HG03558 (cell line): ENCODE data around the gene IER2.
"Not testable (repeated sequence)": the region's sequence is repeated elsewhere in the genome, so short reads cannot be mapped to it uniquely, and the experiment has no call there.

ENCODE experiments used
- ATAC-seq: cut with Tn5 transposase; IDR thresholded peaks from one replicate; pipeline ENCODE4 v1.9.1; 2021; ENCODE audit warnings: moderate number of reproducible peaks; ENCODE audit not compliant: unreplicated experiment; ENCODE audit errors: extremely low read depth

The IER2 gene

GRCh38 chr19:13138171-13138915, 11.9 kb upstream of the IER2 start:
- ATAC-seq = no peak

DNA sequence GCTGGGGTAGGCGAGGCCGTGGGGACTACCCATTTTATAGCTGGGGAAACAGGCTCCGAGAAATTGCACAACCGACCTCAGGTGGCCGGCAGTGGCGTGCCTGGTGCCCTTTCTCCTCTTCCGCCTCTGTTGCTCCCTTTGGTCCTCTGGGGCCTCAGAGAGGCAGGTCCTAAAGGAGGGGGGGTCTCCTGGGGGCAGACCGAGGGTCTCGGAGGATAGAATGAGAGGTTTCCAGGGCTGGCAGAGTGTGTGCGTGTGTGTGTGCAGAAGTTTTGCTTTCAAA, 11.4 kb upstream of the IER2 start:
- no peak for ATAC-seq

GRCh38 chr19:13139633-13140311, 10.4 kb upstream of the IER2 start:
- no peak for ATAC-seq

DNA sequence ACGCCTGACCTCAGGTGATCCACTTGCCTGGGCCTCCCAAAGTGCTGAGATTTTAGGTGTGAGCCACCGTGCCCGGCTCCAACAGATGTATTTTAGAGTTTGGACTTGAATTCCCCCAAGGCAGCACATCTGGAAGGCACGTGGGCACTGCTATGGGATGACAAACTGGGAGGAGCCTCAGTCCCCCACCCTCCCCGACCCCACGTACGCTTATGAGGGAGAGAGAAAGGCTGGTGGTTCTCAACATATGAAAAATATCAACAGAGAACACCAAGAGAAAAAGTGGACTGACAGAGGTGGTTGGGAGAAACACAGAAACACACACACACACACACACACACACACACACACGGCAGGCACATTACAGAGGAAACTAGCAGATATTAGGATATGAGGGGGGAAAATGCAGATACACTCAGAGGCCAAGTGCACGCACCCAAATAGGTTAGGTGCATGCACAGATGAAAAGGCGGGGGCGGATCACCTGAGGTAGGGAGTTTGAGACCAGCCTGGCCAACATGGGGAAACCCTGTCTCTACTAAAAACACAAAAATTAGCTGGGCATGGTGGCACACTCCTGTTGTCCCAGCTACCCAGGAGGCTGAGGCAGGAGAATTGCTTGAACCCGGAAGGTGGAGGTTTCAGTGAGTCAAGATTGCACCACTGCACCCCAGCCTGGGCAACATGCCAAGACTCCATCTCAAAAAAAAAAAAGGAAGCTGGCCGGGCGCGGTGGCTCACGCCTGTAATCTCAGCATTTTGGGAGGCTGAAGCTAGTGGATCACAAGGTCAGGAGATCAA, 3.2 kb upstream of the IER2 start:
- ATAC-seq = no peak

- not testable (repeated sequence) for ATAC-seq
These were observed 1.0 kb upstream of the IER2 start for GRCh38 chr19:13149173-13149627.

GRCh38 chr19:13149628-13150186, 504 bp upstream of the IER2 start:
- no peak for ATAC-seq

GRCh38 chr19:13150931-13151604, 857 bp downstream of the IER2 start:
- ATAC-seq = no peak

DNA sequence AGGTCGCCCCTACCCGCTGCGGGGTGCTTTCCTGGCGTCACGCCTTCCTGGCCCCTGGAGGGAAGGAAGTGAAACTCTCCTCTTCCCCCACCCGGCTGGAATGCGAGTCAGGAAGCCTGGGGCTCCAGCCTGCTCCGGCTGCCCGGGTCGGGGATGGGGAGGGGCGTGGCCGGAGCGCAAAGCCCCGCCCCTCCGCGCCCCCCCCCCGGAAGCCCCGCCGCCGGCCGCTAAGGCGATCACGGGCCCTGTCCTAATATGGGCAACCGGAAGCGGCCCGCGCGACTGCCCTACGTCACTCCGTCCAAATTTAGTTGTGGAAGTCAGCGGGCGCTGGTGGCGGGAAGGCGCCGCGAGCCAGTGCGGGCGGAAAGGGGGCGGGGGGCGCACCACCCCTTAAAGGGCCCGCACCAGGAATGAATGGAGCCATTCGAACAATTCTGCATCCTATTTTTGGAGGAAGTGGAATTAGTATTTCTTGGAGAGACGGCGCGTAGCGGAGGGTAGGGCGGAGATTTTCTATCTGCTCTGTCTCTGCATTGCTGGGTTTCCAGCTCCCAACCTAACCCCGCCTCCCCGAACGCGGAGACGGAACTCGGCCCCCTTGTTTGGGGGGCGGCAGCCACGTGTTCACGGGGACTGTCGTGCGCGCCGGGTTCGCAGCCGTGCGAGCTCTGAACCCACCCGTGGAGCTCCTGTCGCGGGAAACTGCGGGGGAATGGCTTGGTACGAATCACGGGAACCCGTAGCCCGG, 1.6 kb downstream of the IER2 start:
- ATAC-seq = no peak

DNA sequence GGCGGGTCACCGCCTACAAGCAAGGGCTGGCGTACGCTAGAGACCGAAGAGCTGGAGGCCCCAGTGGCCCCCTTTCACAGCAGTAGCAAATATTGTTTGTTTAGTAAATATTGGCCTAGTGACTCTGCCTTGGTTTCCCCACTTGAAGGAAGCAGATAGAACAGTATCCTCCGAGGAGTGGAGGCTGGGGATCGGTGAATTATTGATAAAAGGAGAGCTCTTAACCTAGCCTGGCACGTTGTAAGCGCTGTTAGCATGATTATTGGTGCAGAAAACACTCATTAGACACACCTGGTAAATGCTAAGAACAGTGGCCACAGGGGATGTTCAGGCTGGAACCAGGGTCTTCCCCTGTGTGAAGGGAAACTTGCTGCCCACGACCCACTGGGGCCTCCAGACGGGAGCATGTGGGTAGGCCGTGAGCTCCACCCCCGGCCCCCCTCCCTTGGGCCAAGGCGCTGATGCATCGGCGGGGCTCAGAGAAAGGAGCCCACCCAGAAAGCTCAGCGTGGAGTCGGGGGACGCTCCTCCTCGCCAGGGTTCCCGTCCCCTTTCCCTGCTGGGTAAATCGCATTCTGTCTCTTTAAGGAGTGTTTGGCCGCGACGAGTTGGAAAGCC, 2.3 kb downstream of the IER2 start:
- ATAC-seq = no peak

GRCh38 chr19:13152974-13153568, 2.9 kb downstream of the IER2 start:
- ATAC-seq = no peak

GRCh38 chr19:13153569-13154240, 3.5 kb downstream of the IER2 start:
- no peak for ATAC-seq

DNA sequence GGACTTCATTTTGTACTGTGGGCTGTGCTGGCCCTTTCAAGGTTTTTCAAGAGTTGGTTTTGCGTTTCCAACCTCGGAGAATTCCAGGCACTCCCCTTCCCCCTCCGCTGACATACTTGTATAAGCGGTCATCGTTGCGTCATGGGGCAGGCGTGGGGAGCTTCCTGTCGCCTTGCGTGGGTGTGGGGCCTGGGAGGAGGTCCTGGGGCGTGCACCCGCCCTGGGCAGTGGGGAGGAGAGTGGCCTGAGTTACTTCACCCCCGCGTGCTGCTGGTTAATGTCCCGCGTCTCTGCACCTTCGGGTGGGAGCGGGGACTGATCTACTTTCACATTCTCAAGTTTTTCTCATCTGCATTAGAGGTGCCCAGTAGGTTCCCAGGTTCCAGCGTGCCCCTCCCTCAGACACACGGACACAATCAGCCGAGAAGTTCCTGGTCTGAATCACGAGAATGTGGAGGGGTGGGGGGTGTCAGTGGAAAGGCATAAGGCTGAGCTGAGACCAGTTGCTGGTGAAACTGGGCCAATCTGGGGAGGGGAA, 4.1 kb downstream of the IER2 start:
- no peak for ATAC-seq

- ATAC-seq = no peak
These were observed 4.8 kb downstream of the IER2 start for GRCh38 chr19:13154911-13155471.

GRCh38 chr19:13155472-13156359, 5.5 kb downstream of the IER2 start:
- no peak for ATAC-seq

DNA sequence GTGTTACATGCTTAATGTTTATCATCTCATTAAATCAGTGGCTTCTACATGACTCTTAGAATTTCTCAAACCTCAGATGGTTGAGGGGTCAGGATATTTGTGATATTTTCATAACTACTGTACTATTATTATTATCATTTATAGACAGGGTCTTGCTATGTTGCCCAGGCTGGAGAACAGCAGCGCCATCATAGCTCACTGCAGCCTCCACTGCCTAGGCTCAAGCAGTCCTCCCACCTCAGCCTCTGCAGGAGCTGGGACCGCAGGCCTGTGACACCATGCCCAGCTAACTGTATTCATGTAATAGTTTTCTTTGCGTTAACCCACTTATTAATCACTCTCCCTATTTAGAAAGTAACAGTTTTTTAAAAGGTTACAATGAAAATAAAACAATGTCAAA, 9.5 kb downstream of the IER2 start:
- no peak for ATAC-seq

DNA sequence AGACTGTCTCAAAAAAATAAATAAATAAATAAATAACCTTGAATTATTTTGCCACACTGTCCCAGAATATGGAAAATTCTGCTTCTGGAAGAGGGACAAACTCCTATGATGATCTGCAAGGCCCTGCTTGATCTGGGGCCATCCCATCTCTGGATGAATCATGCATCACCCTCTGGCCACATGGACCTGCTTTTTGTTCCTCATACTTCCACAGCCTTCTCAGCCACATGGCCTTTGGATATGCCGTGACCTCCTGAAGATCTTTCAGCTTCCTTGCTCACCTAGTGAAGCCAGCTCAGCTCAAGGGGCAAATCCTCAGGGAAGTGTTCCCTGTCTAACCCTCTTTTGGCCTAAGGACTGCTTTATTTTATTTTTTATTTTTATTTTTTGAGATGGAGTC, 10.3 kb downstream of the IER2 start:
- no peak for ATAC-seq
